Measurements from ENCODE around the gene YWHAG.
A peak's percentile ranks its signal among the peaks of the same experiment; 100 is the strongest.

Gene YWHAG

GRCh38 chr7:76286842-76287403, 71.9 kb downstream of the YWHAG start:
- H3K4me3 ChIP-seq (ENCODE audit: low read length), result no peak overlapping the region
- no peaks in the 10 kb centered on the region for H3K27me3 ChIP-seq (replicated peaks; ENCODE audit: control insufficient read depth, insufficient read depth, low read length)
- peaks cover 7% of the 10 kb centered on the region for H3K4me1 ChIP-seq (ENCODE audit: control insufficient read depth, insufficient read depth, low read length)
- no peaks in the 10 kb centered on the region for H3K9me3 ChIP-seq (ENCODE audit: control insufficient read depth, low read length)
- no peaks in the 10 kb centered on the region for H3K36me3 ChIP-seq (ENCODE audit: control insufficient read depth, insufficient read depth, low read length, severe bottlenecking)
- no peak overlapping the region for H3K9ac ChIP-seq (ENCODE audit: low read length)
- no peak for DNase-seq (ENCODE audit: low read depth)

GRCh38 chr7:76285604-76286374, 73.0 kb downstream of the YWHAG start:
- Histone ChIP-seq H3K4me1 (ENCODE audit: control insufficient read depth, insufficient read depth, low read length) (peaks cover under 1% of the 10 kb centered on the region), H3K27me3 (replicated peaks; ENCODE audit: control insufficient read depth, insufficient read depth, low read length) (peaks cover 5% of the 10 kb centered on the region), H3K9me3 (ENCODE audit: control insufficient read depth, low read length) (no peaks in the 10 kb centered on the region), H3K9ac (ENCODE audit: low read length) (no peak overlapping the region), H3K36me3 (ENCODE audit: control insufficient read depth, insufficient read depth, low read length, severe bottlenecking) (no peaks in the 10 kb centered on the region), H3K4me3 (ENCODE audit: low read length) (no peak overlapping the region)
- DNase-seq (ENCODE audit: low read depth), result no peak

- Histone ChIP-seq H3K4me3 (ENCODE audit: low read length) (no peak overlapping the region), H3K9me3 (ENCODE audit: control insufficient read depth, low read length) (no peaks in the 10 kb centered on the region), H3K4me1 (ENCODE audit: control insufficient read depth, insufficient read depth, low read length) (no peaks in the 10 kb centered on the region), H3K9ac (ENCODE audit: low read length) (peak overlapping the region; percentile 34), H3K36me3 (ENCODE audit: control insufficient read depth, insufficient read depth, low read length, severe bottlenecking) (no peaks in the 10 kb centered on the region), H3K27me3 (replicated peaks; ENCODE audit: control insufficient read depth, insufficient read depth, low read length) (peaks cover 6% of the 10 kb centered on the region)
- DNase-seq (ENCODE audit: low read depth), result no peak
Observed at GRCh38 chr7:76283254-76284159, 75.3 kb downstream of the YWHAG start.

GRCh38 chr7:76282344-76283253, 76.2 kb downstream of the YWHAG start:
- Histone ChIP-seq H3K27me3 (replicated peaks; ENCODE audit: control insufficient read depth, insufficient read depth, low read length) (peaks cover 6% of the 10 kb centered on the region), H3K4me1 (ENCODE audit: control insufficient read depth, insufficient read depth, low read length) (no peaks in the 10 kb centered on the region), H3K36me3 (ENCODE audit: control insufficient read depth, insufficient read depth, low read length, severe bottlenecking) (no peaks in the 10 kb centered on the region), H3K4me3 (ENCODE audit: low read length) (peak overlapping the region; percentile 64), H3K9me3 (ENCODE audit: control insufficient read depth, low read length) (no peaks in the 10 kb centered on the region), H3K9ac (ENCODE audit: low read length) (peak overlapping the region; percentile 34)
- peak; percentile 49 for DNase-seq (ENCODE audit: low read depth)

- H3K27me3 ChIP-seq (replicated peaks; ENCODE audit: control insufficient read depth, insufficient read depth, low read length), result peaks cover 11% of the 10 kb centered on the region
- peak overlapping the region; percentile 47 for H3K4me3 ChIP-seq (ENCODE audit: low read length)
- H3K4me1 ChIP-seq (ENCODE audit: control insufficient read depth, insufficient read depth, low read length), result no peaks in the 10 kb centered on the region
- no peaks in the 10 kb centered on the region for H3K9me3 ChIP-seq (ENCODE audit: control insufficient read depth, low read length)
- H3K9ac ChIP-seq (ENCODE audit: low read length), result no peak overlapping the region
- DNase-seq (ENCODE audit: low read depth), result no peak
- no peaks in the 10 kb centered on the region for H3K36me3 ChIP-seq (ENCODE audit: control insufficient read depth, insufficient read depth, low read length, severe bottlenecking)
Observed at GRCh38 chr7:76281706-76282343, 77.0 kb downstream of the YWHAG start.

GRCh38 chr7:76281006-76281705, 77.6 kb downstream of the YWHAG start:
- H3K36me3 ChIP-seq (ENCODE audit: control insufficient read depth, insufficient read depth, low read length, severe bottlenecking), result no peaks in the 10 kb centered on the region
- no peaks in the 10 kb centered on the region for H3K9me3 ChIP-seq (ENCODE audit: control insufficient read depth, low read length)
- H3K4me1 ChIP-seq (ENCODE audit: control insufficient read depth, insufficient read depth, low read length), result no peaks in the 10 kb centered on the region
- peak; percentile 65 for DNase-seq (ENCODE audit: low read depth)
- H3K4me3 ChIP-seq (ENCODE audit: low read length), result peak overlapping the region; percentile 66
- peak overlapping the region; percentile 42 for H3K9ac ChIP-seq (ENCODE audit: low read length)
- H3K27me3 ChIP-seq (replicated peaks; ENCODE audit: control insufficient read depth, insufficient read depth, low read length), result peaks cover 12% of the 10 kb centered on the region

- Histone ChIP-seq H3K4me3 (ENCODE audit: low read length) (no peak overlapping the region), H3K9me3 (ENCODE audit: control insufficient read depth, low read length) (no peaks in the 10 kb centered on the region)
Observed at GRCh38 chr7:76280408-76280807, 78.4 kb downstream of the YWHAG start.

GRCh38 chr7:76278540-76278939, 80.3 kb downstream of the YWHAG start:
- Histone ChIP-seq H3K4me3 (ENCODE audit: low read length) (no peak overlapping the region), H3K9ac (ENCODE audit: low read length) (no peak overlapping the region), H3K9me3 (ENCODE audit: control insufficient read depth, low read length) (no peaks in the 10 kb centered on the region), H3K27me3 (replicated peaks; ENCODE audit: control insufficient read depth, insufficient read depth, low read length) (peaks cover 23% of the 10 kb centered on the region), H3K4me1 (ENCODE audit: control insufficient read depth, insufficient read depth, low read length) (no peaks in the 10 kb centered on the region), H3K36me3 (ENCODE audit: control insufficient read depth, insufficient read depth, low read length, severe bottlenecking) (no peaks in the 10 kb centered on the region)
- DNase-seq (ENCODE audit: low read depth), result no peak

More at GRCh38 chr7:76280408-76280807, 78.4 kb downstream of the YWHAG start:
- Histone ChIP-seq H3K36me3 (ENCODE audit: control insufficient read depth, insufficient read depth, low read length, severe bottlenecking) (no peaks in the 10 kb centered on the region), H3K27me3 (replicated peaks; ENCODE audit: control insufficient read depth, insufficient read depth, low read length) (peaks cover 12% of the 10 kb centered on the region), H3K4me1 (ENCODE audit: control insufficient read depth, insufficient read depth, low read length) (no peaks in the 10 kb centered on the region), H3K9ac (ENCODE audit: low read length) (no peak overlapping the region)
- DNase-seq (ENCODE audit: low read depth), result no peak
